ENCODE data around the gene HIVEP2.

The HIVEP2 gene

DNA sequence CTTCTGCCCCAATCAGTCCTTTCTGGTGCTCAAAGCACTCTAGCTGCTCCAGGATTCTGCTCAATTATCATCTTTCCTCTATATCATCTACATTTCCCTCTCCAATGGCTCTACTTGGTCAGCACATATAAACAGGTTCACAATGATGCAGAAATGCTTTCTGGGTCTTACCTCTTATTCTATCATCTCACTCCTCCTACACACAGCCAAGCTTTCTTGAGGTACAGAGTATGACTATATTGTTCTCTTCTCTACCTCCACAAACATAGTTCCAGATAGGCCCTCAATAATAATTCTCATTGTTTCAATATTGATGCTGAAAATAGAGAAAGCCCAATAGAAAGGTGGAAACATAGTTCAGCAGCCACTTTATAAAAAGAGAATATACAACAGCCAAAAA, 48.2 kb downstream of the HIVEP2 start:
- H3K4me3 ChIP-seq (replicated peaks; ENCODE audit: low read depth, low read length), result no peak overlapping the region
- no peak for DNase-seq (ENCODE audit: extremely low read depth, low read depth)
- TF ChIP-seq, protein P1, sequence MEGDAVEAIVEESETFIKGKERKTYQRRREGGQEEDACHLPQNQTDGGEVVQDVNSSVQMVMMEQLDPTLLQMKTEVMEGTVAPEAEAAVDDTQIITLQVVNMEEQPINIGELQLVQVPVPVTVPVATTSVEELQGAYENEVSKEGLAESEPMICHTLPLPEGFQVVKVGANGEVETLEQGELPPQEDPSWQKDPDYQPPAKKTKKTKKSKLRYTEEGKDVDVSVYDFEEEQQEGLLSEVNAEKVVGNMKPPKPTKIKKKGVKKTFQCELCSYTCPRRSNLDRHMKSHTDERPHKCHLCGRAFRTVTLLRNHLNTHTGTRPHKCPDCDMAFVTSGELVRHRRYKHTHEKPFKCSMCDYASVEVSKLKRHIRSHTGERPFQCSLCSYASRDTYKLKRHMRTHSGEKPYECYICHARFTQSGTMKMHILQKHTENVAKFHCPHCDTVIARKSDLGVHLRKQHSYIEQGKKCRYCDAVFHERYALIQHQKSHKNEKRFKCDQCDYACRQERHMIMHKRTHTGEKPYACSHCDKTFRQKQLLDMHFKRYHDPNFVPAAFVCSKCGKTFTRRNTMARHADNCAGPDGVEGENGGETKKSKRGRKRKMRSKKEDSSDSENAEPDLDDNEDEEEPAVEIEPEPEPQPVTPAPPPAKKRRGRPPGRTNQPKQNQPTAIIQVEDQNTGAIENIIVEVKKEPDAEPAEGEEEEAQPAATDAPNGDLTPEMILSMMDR (IDR thresholded peaks at IDR 0.05; ENCODE audit: low read depth, low read length, missing control alignments), result no peak

DNA sequence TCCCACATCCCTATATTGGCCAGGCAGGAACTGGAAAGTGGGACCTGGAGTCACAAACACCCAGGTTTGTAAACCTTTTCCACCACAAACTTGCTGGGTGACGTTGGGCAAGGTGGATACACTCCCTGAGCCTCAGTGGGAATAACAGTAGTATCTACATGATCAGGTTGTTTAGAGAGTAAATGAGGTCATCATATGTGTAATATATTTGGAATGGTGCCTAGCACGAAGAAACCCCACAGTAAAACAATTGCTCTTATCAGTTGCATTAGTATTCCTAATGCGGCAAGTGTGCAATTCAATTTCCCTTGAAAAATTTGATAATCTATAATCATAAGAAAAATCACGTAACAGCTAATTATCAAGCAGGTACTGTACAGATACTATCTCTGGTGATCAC, 51.9 kb downstream of the HIVEP2 start:
- TF ChIP-seq, protein P1 (IDR thresholded peaks at IDR 0.05; ENCODE audit: low read depth, low read length, missing control alignments), result no peak
- no peak for DNase-seq (ENCODE audit: extremely low read depth, low read depth)
- no peak overlapping the region for H3K4me3 ChIP-seq (replicated peaks; ENCODE audit: low read depth, low read length)

DNA sequence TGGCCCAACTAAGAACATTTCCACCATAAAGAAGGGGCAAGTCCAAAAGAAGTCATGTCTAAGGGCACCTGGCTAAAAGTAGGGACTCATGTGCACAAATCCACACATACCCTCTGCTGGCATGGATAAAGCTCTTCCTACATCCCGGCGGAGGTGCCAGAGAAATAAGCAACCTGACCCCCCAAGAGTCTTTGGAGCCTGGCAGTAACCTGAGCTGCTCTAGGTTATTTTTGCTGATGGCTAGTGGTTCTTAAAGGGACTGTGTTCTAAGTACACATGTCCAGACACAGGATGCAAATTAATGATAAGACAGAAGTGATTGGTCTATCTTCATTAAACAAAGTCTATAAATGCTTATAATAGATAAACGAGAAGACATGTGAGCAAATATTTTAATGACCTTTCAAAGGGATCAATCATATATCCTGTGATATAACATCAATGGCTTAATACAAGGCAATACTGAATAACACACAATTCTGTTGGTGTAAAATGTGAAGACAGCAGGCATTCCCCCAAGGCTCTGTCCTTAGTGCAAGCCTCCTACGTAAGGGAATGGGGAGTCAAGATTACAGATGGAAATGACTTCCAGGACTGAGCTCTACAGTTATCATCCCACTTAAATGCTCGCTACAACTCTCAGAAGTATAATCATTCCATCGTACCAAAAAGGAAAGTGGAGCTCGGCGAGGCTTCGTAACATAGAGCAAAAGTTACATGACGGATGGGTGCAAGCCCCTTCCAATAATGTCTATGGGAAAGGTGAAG, 52.5 kb downstream of the HIVEP2 start:
- H3K4me3 ChIP-seq (replicated peaks; ENCODE audit: low read depth, low read length), result no peak overlapping the region
- TF ChIP-seq, protein P1 (IDR thresholded peaks at IDR 0.05; ENCODE audit: low read depth, low read length, missing control alignments), result no peak
- no peak for DNase-seq (ENCODE audit: extremely low read depth, low read depth)

DNA sequence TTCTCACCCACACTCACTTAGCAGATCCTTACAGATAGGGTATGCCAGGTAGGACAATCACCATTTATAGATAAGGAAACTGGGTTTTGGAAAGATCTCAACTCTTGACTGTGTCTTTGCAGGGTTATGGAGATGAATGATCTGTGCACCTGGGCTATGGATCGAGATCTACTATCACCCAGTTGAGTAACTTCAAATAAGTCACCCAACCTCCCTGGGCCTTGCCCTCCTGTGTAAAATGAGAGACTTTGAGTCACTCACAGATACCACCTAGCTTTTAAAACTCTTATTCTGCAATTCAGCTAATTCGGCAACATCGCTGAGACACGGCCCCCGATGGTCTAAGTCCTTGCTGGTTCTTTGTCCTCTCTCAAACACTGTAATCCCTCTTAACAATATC, 53.5 kb downstream of the HIVEP2 start:
- H3K4me3 ChIP-seq (replicated peaks; ENCODE audit: low read depth, low read length), result no peak overlapping the region
- TF ChIP-seq, protein P1 (IDR thresholded peaks at IDR 0.05; ENCODE audit: low read depth, low read length, missing control alignments), result no peak
- DNase-seq (ENCODE audit: extremely low read depth, low read depth), result no peak

DNA sequence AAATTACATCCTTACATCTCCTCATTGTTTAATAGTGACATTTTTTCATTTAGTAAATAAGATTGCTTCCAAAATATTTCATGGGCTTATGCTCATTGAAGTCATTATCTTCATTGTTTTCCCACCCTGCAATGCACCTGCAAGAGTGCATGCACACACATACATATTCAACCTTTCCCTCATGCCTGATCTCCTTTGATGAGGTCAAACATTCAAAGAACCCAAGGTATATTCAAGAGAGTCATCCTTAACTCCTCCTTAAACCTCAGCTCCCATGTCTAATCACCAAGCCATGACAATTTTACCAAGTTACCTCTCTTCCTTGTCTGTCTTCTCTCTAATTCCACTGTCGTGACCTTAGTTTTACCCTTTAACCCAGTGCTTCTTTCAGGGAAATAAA, 56.5 kb downstream of the HIVEP2 start:
- TF ChIP-seq, protein P1 (IDR thresholded peaks at IDR 0.05; ENCODE audit: low read depth, low read length, missing control alignments), result no peak
- DNase-seq (ENCODE audit: extremely low read depth, low read depth), result no peak
- no peak overlapping the region for H3K4me3 ChIP-seq (replicated peaks; ENCODE audit: low read depth, low read length)

DNA sequence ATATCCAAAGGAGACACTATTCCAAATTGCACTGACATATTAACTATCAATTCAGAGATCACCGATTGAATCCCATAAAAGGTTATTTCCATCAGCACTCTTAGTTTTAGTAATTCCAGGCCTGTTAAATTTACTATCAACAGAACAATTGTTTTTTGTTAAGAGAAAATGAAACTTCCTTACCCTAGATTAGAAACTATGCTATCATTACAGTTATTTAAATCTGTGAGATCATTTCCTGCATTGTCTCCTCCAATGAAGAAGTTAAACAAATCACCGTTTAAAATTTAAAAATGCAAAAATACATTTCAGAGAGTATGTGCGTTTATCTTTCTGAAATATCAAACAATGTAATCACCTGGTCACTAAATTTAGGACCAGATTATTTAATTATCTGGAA, 57.5 kb downstream of the HIVEP2 start:
- no peak overlapping the region for H3K4me3 ChIP-seq (replicated peaks; ENCODE audit: low read depth, low read length)
- no peak for DNase-seq (ENCODE audit: extremely low read depth, low read depth)
- TF ChIP-seq, protein P1 (IDR thresholded peaks at IDR 0.05; ENCODE audit: low read depth, low read length, missing control alignments), result no peak

All from HFF-Myc (cell line).